Kidney (tissue), 14 donors: ENCODE measurements around the gene N4BP2L2. TPM values are rescaled to one million over a fixed set of nuclear protein-coding genes. Genes with fewer than 3 reads are reported as not detected.

Source experiments
- DNase-seq, 5 donors: peaks; one replicate each; pipeline ENCODE4 v3.0.0-alpha.2; 2013 to 2020
- FAIRE-seq: peaks from 2 replicates; lab custom pipeline; 2012; peaks lifted over from hg19 to GRCh38; lab: Jason Lieb, UNC
- H3K27ac ChIP-seq, 2 donors: one replicate each; pipeline ENCODE4 v1.7.0; 2013; ENCODE audit warnings: low read depth in 2 of 2, low read length in 2 of 2, inconsistent platforms in 1 of 2
- H3K27me3 ChIP-seq: one replicate; pipeline ENCODE4 v1.7.1; 2013; ENCODE audit warnings: low read length, inconsistent platforms; ENCODE audit not compliant: control insufficient read depth, insufficient read depth
- H3K36me3 ChIP-seq, 3 donors: one replicate each; pipeline versions ENCODE4 v1.7.0 to v1.7.1; 2013; ENCODE audit warnings: low read length in 3 of 3, control low read depth in 1 of 3, inconsistent platforms in 1 of 3; ENCODE audit not compliant: insufficient read depth in 3 of 3, control insufficient read depth in 2 of 3
- H3K4me1 ChIP-seq, 3 donors: one replicate each; pipeline versions ENCODE4 v1.7.0 to v1.7.1; 2013; ENCODE audit warnings: low read length in 3 of 3, inconsistent platforms in 1 of 3, low read depth in 1 of 3; ENCODE audit not compliant: control insufficient read depth in 2 of 3, insufficient read depth in 2 of 3
- H3K4me3 ChIP-seq, 3 donors: one replicate each; pipeline versions ENCODE4 v1.7.0 to v1.8.1; 2013; ENCODE audit warnings: low read length in 3 of 3, control low read depth in 1 of 3, inconsistent platforms in 1 of 3
- H3K9ac ChIP-seq, 3 donors: one replicate each; pipeline versions ENCODE4 v1.7.0 to v1.7.1; 2013; ENCODE audit warnings: low read length in 3 of 3, control low read depth in 1 of 3, inconsistent platforms in 1 of 3
- H3K9me3 ChIP-seq, 3 donors: one replicate each; pipeline versions ENCODE4 v1.7.0 to v1.7.1; 2013; ENCODE audit warnings: low read length in 3 of 3, control low read depth in 1 of 3, inconsistent platforms in 1 of 3; ENCODE audit not compliant: control insufficient read depth in 2 of 3, insufficient read depth in 1 of 3
- CTCF ChIP-seq: IDR thresholded peaks from 3 replicates; pipeline ENCODE4 v1.5.1; 2012; ENCODE audit warnings: mild to moderate bottlenecking, moderate library complexity, borderline replicate concordance; ENCODE audit not compliant: insufficient read depth; ENCODE audit errors: extremely low read depth
- intact Hi-C: fragments of 100-400 bp; cut with DNase I; formaldehyde crosslinking; loops from one replicate; pipeline ENCODE4 v1.11.1; 2022
- polyA plus RNA-seq: library from polyadenylated mRNA; stranded (reverse); fragments of 350-450 nt; fragmentation: Illumina TruSeq; extraction: RNeasy Lipid Tissue Mini Kit (QIAGEN cat#74804); gene quantifications from one replicate; pipeline ENCODE4 v1.2.3, GENCODE V29; 2014; ENCODE audit warnings: low read depth, low replicate concordance; ENCODE audit not compliant: insufficient read depth
- total RNA-seq: library from RNA; stranded (reverse); fragmentation: NEBNext Ultra II Directional; extraction: Animal tissue kit (Norgen Biotek cat#: 25700); gene quantifications from one replicate; pipeline ENCODE4 v1.2.1, GENCODE V29; 2021
- donor health status: control.
- donor health status: control.
- donor health status: control.
- donor health status: control.
- donor health status: control.
- donor health status: DM: yes; HTN: yes; CAD: no.
- donor health status: Normal renal cell carcinoma (clear cell type).

N4BP2L2 gene
- total and polyA plus RNA-seq, 2 donors from 2014 or later, result 71.3 to 165 TPM

- H3K36me3 ChIP-seq, result no peaks in the 10 kb centered on the region
- H3K9me3 ChIP-seq, result no peaks in the 10 kb centered on the region
- TF ChIP-seq CTCF, result no peak
- H3K4me3 ChIP-seq, result no peak overlapping the region
- no peak overlapping the region for H3K9ac ChIP-seq
- DNase-seq (no peak), FAIRE-seq (no peak)
- H3K27ac ChIP-seq, result no peak overlapping the region
- peaks cover 0 to 4% (median 0%) of the 10 kb centered on the region in 3 donors for H3K4me1 ChIP-seq
- no peaks in the 10 kb centered on the region for H3K27me3 ChIP-seq
- intact Hi-C loops, result no loop called here
These were observed 123.6 kb downstream of the N4BP2L2 start for GRCh38 chr13:32415019-32415418.

DNA sequence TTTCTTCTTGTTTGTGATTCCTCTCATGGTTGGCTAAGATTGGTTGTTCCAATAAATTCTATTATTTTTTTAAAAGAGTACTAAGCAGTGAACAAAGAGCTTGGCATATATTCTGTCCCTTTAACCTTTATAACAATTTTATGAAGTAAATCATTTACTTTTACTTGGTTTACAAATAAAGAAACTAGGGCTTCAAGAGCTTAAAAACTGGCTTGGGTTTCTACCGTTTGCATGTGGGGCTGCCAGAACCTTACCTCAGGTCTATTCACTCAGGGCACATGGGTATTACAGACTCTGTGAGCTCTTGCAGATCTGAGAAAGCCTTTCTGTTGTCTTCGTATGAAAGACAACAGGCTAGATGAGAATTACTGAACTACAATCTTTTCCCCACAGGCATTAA, 124.0 kb downstream of the N4BP2L2 start:
- no peak overlapping the region for H3K9ac ChIP-seq
- intact Hi-C loops, result no loop called here
- no peak for TF ChIP-seq CTCF

GRCh38 chr13:32413284-32413683, 125.3 kb downstream of the N4BP2L2 start:
- H3K36me3 ChIP-seq, result no peaks in the 10 kb centered on the region
- H3K9ac ChIP-seq, result no peak overlapping the region
- FAIRE-seq (no peak), DNase-seq (no peak)
- TF ChIP-seq CTCF, result no peak
- no peak overlapping the region for H3K27ac ChIP-seq
- intact Hi-C loops, result no loop called here
- no peaks in the 10 kb centered on the region for H3K27me3 ChIP-seq
- no peak overlapping the region for H3K4me3 ChIP-seq
- H3K9me3 ChIP-seq, result no peaks in the 10 kb centered on the region
- H3K4me1 ChIP-seq, result peaks cover 0 to 11% (median 0%) of the 10 kb centered on the region in 3 donors

More for the DNA sequence above, 124.0 kb downstream of the N4BP2L2 start:
- Histone ChIP-seq H3K36me3 (no peaks in the 10 kb centered on the region), H3K27ac (no peak overlapping the region), H3K9me3 (no peaks in the 10 kb centered on the region), H3K27me3 (no peaks in the 10 kb centered on the region), H3K4me3 (no peak overlapping the region), H3K4me1 (peaks cover 0 to 5% (median 0%) of the 10 kb centered on the region in 3 donors)
- FAIRE-seq (no peak), DNase-seq (no peak)
